ENCODE results near the gene ST13.

GRCh38 chr22:40819599-40820140 is 36.8 kb downstream of the ST13 start:
- TF ChIP-seq MAFF (IDR thresholded peaks at IDR 0.05; ENCODE audit: low read length) (no peak), TAF1 (IDR thresholded peaks at IDR 0.05; ENCODE audit: control insufficient read depth, extremely low read depth, insufficient read depth, low read length, severe bottlenecking) (no peak)

All from K562 (cell line).